GM12878 (cell line): Measurements from ENCODE around the gene PAQR5. TPM values are rescaled to one million over a fixed set of nuclear protein-coding genes. Genes with fewer than 3 reads are reported as not detected.

Experiments
- ATAC-seq: fragments of 200-7000 bp; cut with Tn5 transposase; 3 replicates; pipeline ENCODE4 v1.9.1; 2020; ENCODE audit warnings: mild to moderate bottlenecking, moderate library complexity
- BruUV-seq: library from RNA; stranded (reverse); fragments of 400-500 nt; replicated peaks from 2 replicates; lab custom pipeline; 2021; lab: Mats Ljungman, UMichigan
- CTCF ChIA-PET: fragments of 300-600 bp; sonication (Branson Sonifier 250); formaldehyde crosslinking; extraction: SDS; loops from one replicate; lab custom pipeline; 2021; ENCODE audit warnings: inconsistent platforms; lab: Yijun Ruan, JAX
- POLR2A ChIA-PET: fragments of 350-600 bp; formaldehyde crosslinking; extraction: SDS; loops from one replicate; lab custom pipeline; 2021; ENCODE audit warnings: inconsistent platforms; lab: Charles Lee
- RAD21 ChIA-PET: fragments of 300-600 bp; sonication (Branson Sonifier 250); formaldehyde crosslinking; loops from one replicate; lab custom pipeline; 2023; ENCODE audit warnings: antibody characterized with exemption; ENCODE audit not compliant: unreplicated experiment; lab: Charles Lee
- SMC1A ChIA-PET: fragments of 300-600 bp; sonication (Branson Sonifier 250); formaldehyde crosslinking; loops from one replicate; lab custom pipeline; 2023; ENCODE audit not compliant: unreplicated experiment, uncharacterized antibody; lab: Charles Lee
- DNase-seq: peaks from one replicate; pipeline ENCODE4 v3.0.0-alpha.2; 2011; ENCODE audit warnings: low read depth, low spot score
- FAIRE-seq: peaks from 3 replicates; lab custom pipeline; 2011; peaks lifted over from hg19 to GRCh38; lab: Jason Lieb, UNC
- H2AFZ ChIP-seq: 2 replicates; pipeline ENCODE4 v1.6.0; 2011; ENCODE audit warnings: low read depth, low read length, control low read depth; ENCODE audit not compliant: control insufficient read depth
- H3K27ac ChIP-seq: 2 replicates; pipeline ENCODE4 v1.5.1; 2011; ENCODE audit warnings: control low read depth; ENCODE audit not compliant: control insufficient read depth, insufficient read depth
- H3K27me3 ChIP-seq, 2 experiments: replicated peaks in 1 of 2; 2 replicates each; pipeline versions ENCODE4 v1.6.0 to v1.6.1; 2011; ENCODE audit warnings: low read length in 1 of 2; ENCODE audit not compliant: control insufficient read depth in 2 of 2, insufficient read depth in 2 of 2
- H3K36me3 ChIP-seq, 2 experiments: 2 replicates each; pipeline ENCODE4 v1.5.1; 2011; ENCODE audit warnings: low read length in 1 of 2; ENCODE audit not compliant: control insufficient read depth in 2 of 2, insufficient read depth in 2 of 2
- H3K4me1 ChIP-seq: 2 replicates; pipeline ENCODE4 v1.6.1; 2011; ENCODE audit warnings: mild to moderate bottlenecking, low read length, moderate library complexity, mixed read lengths; ENCODE audit not compliant: control insufficient read depth, insufficient read depth
- H3K4me2 ChIP-seq: 2 replicates; pipeline ENCODE4 v1.6.0; 2011; ENCODE audit warnings: control low read depth; ENCODE audit not compliant: control insufficient read depth, insufficient read depth
- H3K4me3 ChIP-seq: fragments of 200-600 bp; sonication (generic); 2 replicates; pipeline ENCODE4 v1.5.1; 2016
- H3K79me2 ChIP-seq: 2 replicates; pipeline ENCODE4 v1.6.0; 2011; ENCODE audit warnings: low read length; ENCODE audit not compliant: control insufficient read depth, insufficient read depth
- H3K9ac ChIP-seq: 2 replicates; pipeline ENCODE4 v1.8.0; 2011; ENCODE audit warnings: low read length, control low read depth, mixed read lengths; ENCODE audit not compliant: control insufficient read depth, insufficient read depth
- H3K9me3 ChIP-seq: replicated peaks from 3 replicates; pipeline ENCODE4 v1.5.1; 2011; ENCODE audit warnings: mild to moderate bottlenecking, low read length; ENCODE audit not compliant: control insufficient read depth, insufficient read depth
- H4K20me1 ChIP-seq: 2 replicates; pipeline ENCODE4 v1.6.0; 2011; ENCODE audit not compliant: control insufficient read depth, insufficient read depth
- BHLHE40 ChIP-seq, 2 experiments: fragments of 450-650 bp in 1 of 2; IDR thresholded peaks; 2 replicates each; pipeline ENCODE4 v1.6.1; 2011 to 2017; ENCODE audit warnings: low read depth in 2 of 2, borderline replicate concordance in 1 of 2, improper control_type of control experiment in 1 of 2, low read length in 1 of 2, mild to moderate bottlenecking in 1 of 2
- RCOR1 ChIP-seq: conservative IDR thresholded peaks from 2 replicates; pipeline ENCODE4 v1.6.1; 2012; ENCODE audit warnings: low read depth, low read length, improper control_type of control experiment
- RELA ChIP-seq: fragments of 450-650 bp; IDR thresholded peaks from 2 replicates; pipeline ENCODE4 v1.8.0; 2014; ENCODE audit warnings: borderline replicate concordance; ENCODE audit not compliant: partially characterized antibody
- YBX1 ChIP-seq: fragments of 450-650 bp; IDR thresholded peaks from 2 replicates; pipeline ENCODE4 v1.6.1; 2016; ENCODE audit warnings: antibody characterized with exemption
- YY1 ChIP-seq: IDR thresholded peaks from 2 replicates; pipeline ENCODE4 v1.6.1; 2011; ENCODE audit warnings: low read depth, mild to moderate bottlenecking, low read length
- ZBED1 ChIP-seq: IDR thresholded peaks from 2 replicates; pipeline ENCODE4 v1.6.1; 2016; ENCODE audit warnings: borderline replicate concordance
- WGBS: methylation state at CpG from one replicate; pipeline ENCODE4 v1.1.6; 2016; ENCODE audit warnings: low lambda C conversion rate; ENCODE audit not compliant: insufficient replicate concordance, insufficient coverage; ENCODE audit errors: missing lambda C conversion rate; 5-methylcytosine and 5-hydroxymethylcytosine counted together
- in situ Hi-C: fragments of 300-500 bp; cut with MboI; formaldehyde crosslinking; loops from 9 replicates; pipeline ENCODE4 v1.14.3; 2018; ENCODE audit warnings: mixed read lengths
- intact Hi-C: fragments of 100-400 bp; cut with micrococcal nuclease; formaldehyde crosslinking; loops from one replicate; pipeline ENCODE4 v1.14.2; 2022; ENCODE audit not compliant: unreplicated experiment
- polyA plus RNA-seq, 11 experiments: library from polyadenylated mRNA; depleted of rRNA in 4 of 11; unstranded in 6 of 11; stranded (reverse) in 5 of 11; fragments of >200 nt; fragmentation: Nextera tagmentation in 4 of 11; fragmentation: Illumina TruSeq in 1 of 11; extraction: Ambion mirVana in 4 of 11; extraction: Trizol in 1 of 11; gene quantifications; 1 replicate in 1 of 11; 2 replicates in 10 of 11; pipeline versions ENCODE4 v1.2.1 to v1.2.3, GENCODE V29; 2011 to 2016; ENCODE audit warnings: inconsistent platforms in 2 of 11, missing spikeins in 2 of 11, low read depth in 1 of 11
- total RNA-seq, 4 experiments: library from RNA; depleted of rRNA in 3 of 4; stranded (reverse); fragments of >200 nt in 3 of 4; fragmentation: Illumina TruSeq in 1 of 4; extraction: Trizol in 1 of 4; gene quantifications; 2 replicates each; pipeline versions ENCODE4 v1.2.1 to v1.2.3, GENCODE V29; 2013 to 2021
- TF ChIP-seq, protein P1 (sequence below): fragments of 450-650 bp; IDR thresholded peaks from 2 replicates; pipeline ENCODE4 v1.6.1; 2017; ENCODE audit warnings: mild to moderate bottlenecking, moderate library complexity
- TF ChIP-seq, protein P2 (sequence below): fragments of 450-650 bp; formaldehyde crosslinking; IDR thresholded peaks from 2 replicates; pipeline ENCODE4 v1.5.0; 2022; ENCODE audit warnings: mild to moderate bottlenecking, missing genetic modification characterization
- TF ChIP-seq, protein P3 (sequence below): fragments of 450-650 bp; IDR thresholded peaks from 2 replicates; pipeline ENCODE4 v1.6.1; 2017; ENCODE audit warnings: mild to moderate bottlenecking, low read depth, inconsistent platforms; ENCODE audit not compliant: poor library complexity, severe bottlenecking
- TF ChIP-seq, protein P4 (sequence below): fragments of 450-650 bp; IDR thresholded peaks from 2 replicates; pipeline ENCODE4 v1.6.1; 2016; ENCODE audit warnings: mild to moderate bottlenecking
- TF ChIP-seq, protein P5 (sequence below): IDR thresholded peaks from 2 replicates; pipeline ENCODE4 v1.6.1; 2011; ENCODE audit warnings: borderline replicate concordance, low read depth, mild to moderate bottlenecking, moderate library complexity, mixed read lengths, low read length; ENCODE audit not compliant: insufficient read depth; ENCODE audit errors: extremely low read length

PAQR5 gene
- total and polyA plus RNA-seq, 10 of the 15 experiments (the other 5 are each of a cell fraction or from before 2014, with no cell fraction given), result 0.02 to 0.03 TPM; not detected in 8

DNA sequence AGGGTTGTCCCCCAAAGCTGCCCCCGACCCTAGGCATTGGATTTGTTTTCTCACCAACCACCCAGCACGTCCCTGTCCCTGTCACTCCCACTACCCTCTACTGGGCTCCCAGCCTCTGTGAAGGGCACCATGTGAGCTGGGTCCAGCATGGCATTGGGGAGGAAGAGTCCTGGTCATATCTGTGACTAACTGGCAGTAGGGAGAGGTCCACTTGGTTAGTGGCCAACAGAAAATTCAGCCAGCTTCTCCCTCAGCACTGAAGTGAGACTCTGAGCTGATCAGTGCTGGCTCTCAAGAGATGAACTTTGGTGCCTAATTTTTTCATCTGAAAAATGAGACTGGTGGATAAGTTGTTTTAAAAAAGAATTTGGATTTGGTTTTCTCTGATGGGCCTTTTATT is 104.1 kb downstream of the PAQR5 start:
- ATAC-seq (no peak), DNase-seq (no peak), FAIRE-seq (no peak)
- in situ Hi-C loops, result no loop called here
- intact Hi-C loops, result no loop called here
- no peaks in the 10 kb centered on the region for H4K20me1 ChIP-seq
- no peaks in the 10 kb centered on the region for H3K79me2 ChIP-seq
- RAD21 ChIA-PET, result no interaction called here
- 0 out of 4 replicates have a peak, but pooled peaks cover 0 to 2% of the 10 kb centered on the region in 2 experiments for H3K27me3 ChIP-seq
- no peaks in the 10 kb centered on the region for H3K4me1 ChIP-seq
- BruUV-seq, result no TSS peak
- no peak overlapping the region for H3K9ac ChIP-seq
- POLR2A ChIA-PET, result no interaction called here
- SMC1A ChIA-PET, result interaction anchor here (1.1 kb wide), 1 partner anchor 62 kb away, joined by 3 read pairs; no protein-coding TSS in a partner anchor
- H3K4me3 ChIP-seq, result no peak overlapping the region
- 47% methylated on average over 2 of the region's 2 CpGs for WGBS
- CTCF ChIA-PET, result interaction anchor here (2.0 kb wide), 1 partner anchor 9 kb away, joined by 12 read pairs; no protein-coding TSS in a partner anchor
- H3K36me3 ChIP-seq, result no peaks in the 10 kb centered on the region
- no peak overlapping the region for H3K27ac ChIP-seq
- no peak overlapping the region for H3K4me2 ChIP-seq
- no peaks in the 10 kb centered on the region for H3K9me3 ChIP-seq
- H2AFZ ChIP-seq, result no peak overlapping the region
- no peak for TF ChIP-seq YBX1
- TF ChIP-seq RCOR1, result no peak
- TF ChIP-seq, protein P1, sequence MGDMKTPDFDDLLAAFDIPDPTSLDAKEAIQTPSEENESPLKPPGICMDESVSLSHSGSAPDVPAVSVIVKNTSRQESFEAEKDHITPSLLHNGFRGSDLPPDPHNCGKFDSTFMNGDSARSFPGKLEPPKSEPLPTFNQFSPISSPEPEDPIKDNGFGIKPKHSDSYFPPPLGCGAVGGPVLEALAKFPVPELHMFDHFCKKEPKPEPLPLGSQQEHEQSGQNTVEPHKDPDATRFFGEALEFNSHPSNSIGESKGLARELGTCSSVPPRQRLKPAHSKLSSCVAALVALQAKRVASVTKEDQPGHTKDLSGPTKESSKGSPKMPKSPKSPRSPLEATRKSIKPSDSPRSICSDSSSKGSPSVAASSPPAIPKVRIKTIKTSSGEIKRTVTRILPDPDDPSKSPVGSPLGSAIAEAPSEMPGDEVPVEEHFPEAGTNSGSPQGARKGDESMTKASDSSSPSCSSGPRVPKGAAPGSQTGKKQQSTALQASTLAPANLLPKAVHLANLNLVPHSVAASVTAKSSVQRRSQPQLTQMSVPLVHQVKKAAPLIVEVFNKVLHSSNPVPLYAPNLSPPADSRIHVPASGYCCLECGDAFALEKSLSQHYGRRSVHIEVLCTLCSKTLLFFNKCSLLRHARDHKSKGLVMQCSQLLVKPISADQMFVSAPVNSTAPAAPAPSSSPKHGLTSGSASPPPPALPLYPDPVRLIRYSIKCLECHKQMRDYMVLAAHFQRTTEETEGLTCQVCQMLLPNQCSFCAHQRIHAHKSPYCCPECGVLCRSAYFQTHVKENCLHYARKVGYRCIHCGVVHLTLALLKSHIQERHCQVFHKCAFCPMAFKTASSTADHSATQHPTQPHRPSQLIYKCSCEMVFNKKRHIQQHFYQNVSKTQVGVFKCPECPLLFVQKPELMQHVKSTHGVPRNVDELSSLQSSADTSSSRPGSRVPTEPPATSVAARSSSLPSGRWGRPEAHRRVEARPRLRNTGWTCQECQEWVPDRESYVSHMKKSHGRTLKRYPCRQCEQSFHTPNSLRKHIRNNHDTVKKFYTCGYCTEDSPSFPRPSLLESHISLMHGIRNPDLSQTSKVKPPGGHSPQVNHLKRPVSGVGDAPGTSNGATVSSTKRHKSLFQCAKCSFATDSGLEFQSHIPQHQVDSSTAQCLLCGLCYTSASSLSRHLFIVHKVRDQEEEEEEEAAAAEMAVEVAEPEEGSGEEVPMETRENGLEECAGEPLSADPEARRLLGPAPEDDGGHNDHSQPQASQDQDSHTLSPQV, result no peak
- TF ChIP-seq YY1, result no peak
- no peak for TF ChIP-seq BHLHE40 (IDR thresholded peaks at IDR 0.05; ENCODE audit: borderline replicate concordance in 1 of 2, low read depth in 2 of 2, low read length in 1 of 2)
- no peak for TF ChIP-seq ZBED1
- TF ChIP-seq, protein P2, sequence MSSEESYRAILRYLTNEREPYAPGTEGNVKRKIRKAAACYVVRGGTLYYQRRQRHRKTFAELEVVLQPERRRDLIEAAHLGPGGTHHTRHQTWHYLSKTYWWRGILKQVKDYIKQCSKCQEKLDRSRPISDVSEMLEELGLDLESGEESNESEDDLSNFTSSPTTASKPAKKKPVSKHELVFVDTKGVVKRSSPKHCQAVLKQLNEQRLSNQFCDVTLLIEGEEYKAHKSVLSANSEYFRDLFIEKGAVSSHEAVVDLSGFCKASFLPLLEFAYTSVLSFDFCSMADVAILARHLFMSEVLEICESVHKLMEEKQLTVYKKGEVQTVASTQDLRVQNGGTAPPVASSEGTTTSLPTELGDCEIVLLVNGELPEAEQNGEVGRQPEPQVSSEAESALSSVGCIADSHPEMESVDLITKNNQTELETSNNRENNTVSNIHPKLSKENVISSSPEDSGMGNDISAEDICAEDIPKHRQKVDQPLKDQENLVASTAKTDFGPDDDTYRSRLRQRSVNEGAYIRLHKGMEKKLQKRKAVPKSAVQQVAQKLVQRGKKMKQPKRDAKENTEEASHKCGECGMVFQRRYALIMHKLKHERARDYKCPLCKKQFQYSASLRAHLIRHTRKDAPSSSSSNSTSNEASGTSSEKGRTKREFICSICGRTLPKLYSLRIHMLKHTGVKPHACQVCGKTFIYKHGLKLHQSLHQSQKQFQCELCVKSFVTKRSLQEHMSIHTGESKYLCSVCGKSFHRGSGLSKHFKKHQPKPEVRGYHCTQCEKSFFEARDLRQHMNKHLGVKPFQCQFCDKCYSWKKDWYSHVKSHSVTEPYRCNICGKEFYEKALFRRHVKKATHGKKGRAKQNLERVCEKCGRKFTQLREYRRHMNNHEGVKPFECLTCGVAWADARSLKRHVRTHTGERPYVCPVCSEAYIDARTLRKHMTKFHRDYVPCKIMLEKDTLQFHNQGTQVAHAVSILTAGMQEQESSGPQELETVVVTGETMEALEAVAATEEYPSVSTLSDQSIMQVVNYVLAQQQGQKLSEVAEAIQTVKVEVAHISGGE, result no peak
- TF ChIP-seq, protein P3, sequence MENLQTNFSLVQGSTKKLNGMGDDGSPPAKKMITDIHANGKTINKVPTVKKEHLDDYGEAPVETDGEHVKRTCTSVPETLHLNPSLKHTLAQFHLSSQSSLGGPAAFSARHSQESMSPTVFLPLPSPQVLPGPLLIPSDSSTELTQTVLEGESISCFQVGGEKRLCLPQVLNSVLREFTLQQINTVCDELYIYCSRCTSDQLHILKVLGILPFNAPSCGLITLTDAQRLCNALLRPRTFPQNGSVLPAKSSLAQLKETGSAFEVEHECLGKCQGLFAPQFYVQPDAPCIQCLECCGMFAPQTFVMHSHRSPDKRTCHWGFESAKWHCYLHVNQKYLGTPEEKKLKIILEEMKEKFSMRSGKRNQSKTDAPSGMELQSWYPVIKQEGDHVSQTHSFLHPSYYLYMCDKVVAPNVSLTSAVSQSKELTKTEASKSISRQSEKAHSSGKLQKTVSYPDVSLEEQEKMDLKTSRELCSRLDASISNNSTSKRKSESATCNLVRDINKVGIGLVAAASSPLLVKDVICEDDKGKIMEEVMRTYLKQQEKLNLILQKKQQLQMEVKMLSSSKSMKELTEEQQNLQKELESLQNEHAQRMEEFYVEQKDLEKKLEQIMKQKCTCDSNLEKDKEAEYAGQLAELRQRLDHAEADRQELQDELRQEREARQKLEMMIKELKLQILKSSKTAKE, result no peak
- TF ChIP-seq, protein P4, sequence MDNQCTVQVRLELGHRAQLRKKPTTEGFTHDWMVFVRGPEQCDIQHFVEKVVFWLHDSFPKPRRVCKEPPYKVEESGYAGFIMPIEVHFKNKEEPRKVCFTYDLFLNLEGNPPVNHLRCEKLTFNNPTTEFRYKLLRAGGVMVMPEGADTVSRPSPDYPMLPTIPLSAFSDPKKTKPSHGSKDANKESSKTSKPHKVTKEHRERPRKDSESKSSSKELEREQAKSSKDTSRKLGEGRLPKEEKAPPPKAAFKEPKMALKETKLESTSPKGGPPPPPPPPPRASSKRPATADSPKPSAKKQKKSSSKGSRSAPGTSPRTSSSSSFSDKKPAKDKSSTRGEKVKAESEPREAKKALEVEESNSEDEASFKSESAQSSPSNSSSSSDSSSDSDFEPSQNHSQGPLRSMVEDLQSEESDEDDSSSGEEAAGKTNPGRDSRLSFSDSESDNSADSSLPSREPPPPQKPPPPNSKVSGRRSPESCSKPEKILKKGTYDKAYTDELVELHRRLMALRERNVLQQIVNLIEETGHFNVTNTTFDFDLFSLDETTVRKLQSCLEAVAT, result no peak
- no peak for TF ChIP-seq RELA
- TF ChIP-seq, protein P5, sequence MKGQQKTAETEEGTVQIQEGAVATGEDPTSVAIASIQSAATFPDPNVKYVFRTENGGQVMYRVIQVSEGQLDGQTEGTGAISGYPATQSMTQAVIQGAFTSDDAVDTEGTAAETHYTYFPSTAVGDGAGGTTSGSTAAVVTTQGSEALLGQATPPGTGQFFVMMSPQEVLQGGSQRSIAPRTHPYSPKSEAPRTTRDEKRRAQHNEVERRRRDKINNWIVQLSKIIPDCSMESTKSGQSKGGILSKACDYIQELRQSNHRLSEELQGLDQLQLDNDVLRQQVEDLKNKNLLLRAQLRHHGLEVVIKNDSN, result no peak
